ENCODE results near the gene OLIG3.

OLIG3 gene

DNA sequence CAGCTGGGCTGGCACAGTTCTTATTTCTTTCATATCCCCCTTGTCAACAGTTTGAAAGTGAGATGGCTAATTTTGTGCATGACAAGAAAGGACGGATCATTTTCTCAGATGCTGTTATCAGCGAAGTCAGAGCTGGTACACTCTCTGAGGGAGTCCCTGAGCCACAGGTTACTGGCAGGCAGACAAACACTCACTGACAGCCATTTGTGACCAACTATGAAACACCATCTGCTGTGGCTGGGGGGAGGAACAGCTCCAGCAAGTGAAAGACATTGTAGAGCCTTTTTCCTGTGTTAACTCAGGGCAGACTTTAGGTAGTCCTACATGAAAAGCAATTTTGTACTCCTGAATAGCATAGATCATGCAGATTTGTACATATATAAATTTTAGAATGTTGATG, 22.2 kb downstream of the OLIG3 start:
- DNase-seq: no peak

DNA sequence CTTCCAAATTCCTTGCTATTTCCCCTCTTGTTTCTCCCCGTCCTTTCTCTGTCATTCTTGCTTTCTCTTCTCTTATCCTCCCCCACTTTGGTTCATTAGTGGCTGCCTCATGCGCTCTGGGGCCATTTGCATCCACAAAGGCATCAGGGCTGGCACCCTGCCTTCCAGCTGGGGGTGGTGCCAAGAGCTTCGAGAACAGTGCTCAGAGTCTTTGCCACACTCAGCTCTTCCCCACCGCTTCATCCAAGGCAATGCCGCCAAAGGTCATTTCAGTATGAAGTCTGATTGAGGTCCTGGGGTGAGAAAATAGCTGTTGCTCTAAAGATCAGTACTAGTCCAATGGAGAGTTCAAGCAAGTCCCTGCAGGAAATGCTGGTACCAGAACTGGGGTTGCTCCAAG, 22.7 kb downstream of the OLIG3 start:
- DNase-seq: peak in 9 of 56 donors; percentile 1 to 51 (median 7)

DNA sequence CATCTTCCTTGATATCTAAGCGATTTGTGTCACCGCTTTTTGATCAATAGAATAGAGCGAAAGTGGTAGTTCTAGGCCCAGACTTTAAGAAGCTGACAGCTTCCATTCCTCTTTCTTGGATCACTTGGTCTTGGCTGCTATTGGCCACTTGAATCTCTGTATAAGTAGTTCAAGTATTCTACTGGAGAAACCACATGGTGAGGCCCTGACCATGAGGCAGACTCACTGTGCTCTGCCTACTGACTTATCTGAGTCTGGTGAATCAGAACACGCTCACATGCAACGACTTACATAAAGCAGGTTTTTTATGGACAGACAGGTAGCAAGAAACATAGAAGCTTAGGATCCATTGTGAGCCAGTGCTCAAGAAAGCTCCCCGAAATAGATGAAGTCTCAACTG, 27.0 kb downstream of the OLIG3 start:
- no peak for DNase-seq

DNA sequence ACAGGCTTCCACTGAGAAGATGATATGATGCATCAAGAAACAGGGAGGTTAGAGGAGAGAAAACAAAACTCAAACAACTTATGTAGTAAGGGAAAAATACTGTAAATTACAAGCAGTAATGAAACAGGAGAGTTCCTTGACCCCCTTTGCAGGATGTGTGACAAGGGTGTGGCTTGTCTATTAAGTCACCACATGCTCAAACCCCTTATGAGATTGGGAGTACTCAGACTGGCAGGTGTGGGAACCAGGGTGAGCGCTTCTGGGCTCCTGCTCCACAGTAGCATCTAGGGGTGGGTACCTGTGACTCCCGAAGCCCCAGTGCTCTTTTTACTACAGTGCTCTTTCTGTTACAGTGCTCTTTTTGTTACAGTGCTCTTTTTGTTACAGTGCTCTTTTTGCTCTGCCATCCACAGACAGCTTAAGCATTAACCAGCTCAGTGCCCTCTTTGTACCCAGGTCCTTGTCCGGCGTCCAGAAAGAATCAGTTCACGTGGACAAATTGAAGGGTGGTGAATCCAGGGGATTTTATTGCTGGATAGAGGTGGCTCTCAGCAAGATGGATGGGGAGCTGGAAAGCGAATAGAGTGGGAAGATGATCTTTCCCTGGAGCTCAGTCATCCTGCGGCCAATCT, 28.7 kb downstream of the OLIG3 start:
- no peak for DNase-seq

DNA sequence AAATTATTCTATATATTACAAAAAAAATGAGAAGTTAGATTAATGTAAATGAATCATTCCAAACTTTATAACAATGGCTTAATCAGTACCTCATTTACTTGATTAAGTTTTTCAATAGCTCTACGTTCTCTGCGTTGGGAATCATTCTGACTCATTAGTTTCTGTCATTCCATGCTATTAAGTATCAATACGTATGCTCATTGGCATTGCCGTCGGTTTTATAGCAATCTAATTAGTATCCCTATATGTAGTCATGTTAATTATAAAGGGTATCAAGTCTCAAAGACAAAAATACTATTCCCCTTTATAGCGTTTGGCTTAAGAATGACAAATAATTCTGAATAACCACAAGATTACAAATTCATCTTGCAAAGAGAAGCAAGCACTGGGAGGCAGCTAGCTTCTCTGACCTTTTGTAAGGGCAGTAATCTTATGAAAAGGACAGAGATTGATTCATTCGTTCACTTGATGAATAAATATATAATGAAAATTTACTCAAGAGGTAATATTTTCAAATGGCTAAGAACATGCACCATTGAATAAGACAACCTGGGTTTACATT, 41.8 kb downstream of the OLIG3 start:
- DNase-seq: no peak

DNA sequence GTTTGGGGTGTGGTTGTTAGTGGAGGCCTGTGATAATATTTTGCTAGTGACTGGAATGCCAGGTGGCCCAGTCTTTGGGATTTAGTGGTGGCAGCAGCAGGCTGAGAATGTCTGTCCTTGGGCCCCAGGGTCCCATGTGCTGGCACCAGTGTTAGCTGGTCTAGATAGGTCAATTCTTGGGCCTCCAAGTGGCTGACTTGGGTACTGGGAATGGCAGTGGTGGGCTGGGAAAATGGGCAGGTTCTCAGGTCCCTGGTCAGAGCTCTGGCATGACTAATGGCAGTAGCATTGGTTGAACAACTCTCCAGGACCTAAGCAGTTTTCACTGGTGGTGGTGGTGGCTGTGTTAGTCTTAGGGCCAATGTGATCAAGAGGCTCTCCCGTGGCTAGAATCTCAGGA, 50.3 kb downstream of the OLIG3 start:
- no peak for DNase-seq

All from nucleus accumbens (tissue), 56 donors.